Measurements from ENCODE around the gene SRSF6. TPM values are rescaled to one million over a fixed set of nuclear protein-coding genes. Genes with fewer than 3 reads are reported as not detected.
A peak's percentile ranks its signal among the peaks of the same experiment; 100 is the strongest.

SRSF6 gene
- total RNA-seq, 4 donors from 2014 or later, result 64.2 to 111 (median 87.3) TPM

- Histone ChIP-seq H3K27ac (peak overlapping the region; percentile 3 to 75 (median 48)), H3K4me1 (peaks cover 0 to 5% (median 2%) of the 10 kb centered on the region in 4 donors), H3K27me3 (no peaks in the 10 kb centered on the region), H3K4me3 (peak overlapping the region; percentile 57 to 83 (median 66)), H3K36me3 (no peaks in the 10 kb centered on the region), H3K9me3 (no peaks in the 10 kb centered on the region)
- TF ChIP-seq POLR2A (IDR thresholded peaks at IDR 0.05) (peak in 1 of 2 donors; percentile 29), CTCF (IDR thresholded peaks at IDR 0.05) (no peak)
- DNase-seq, result no peak
These were observed 55.8 kb downstream of the SRSF6 start for GRCh38 chr20:43513372-43513930.

Small RNAs within 50 kb of the gene (small RNA-seq; reads per million reads assigned to genes)
- 0 reads per million in 2 donors for gene RF00019
- 0 reads per million in 2 donors for gene RNU6-1251P

Other genes starting within 250 kb of the SRSF6 start
- 10 to 100 TPM; 18.0 to 37.4 (median 31.2) TPM for gene L3MBTL1, start 49.8 kb downstream of the SRSF6 start, total RNA-seq
- 100 to 1,000 TPM in 2 of 4 donors, 10 to 100 TPM in 2; 64.4 to 160 (median 115) TPM for gene SGK2, start 101.1 kb downstream of the SRSF6 start, total RNA-seq
- gene IFT52, start 133.0 kb downstream of the SRSF6 start, total RNA-seq, result 10 to 100 TPM; 15.7 to 30.8 (median 17.0) TPM
- 10 to 100 TPM in 1 of 4 donors, 1 to 10 TPM in 3; 1.5 to 27.2 (median 2.6) TPM for gene MYBL2, start 209.2 kb downstream of the SRSF6 start, total RNA-seq